H1 (cell line): ENCODE measurements around the gene NANOS3. TPM values are rescaled to one million over a fixed set of nuclear protein-coding genes. Genes with fewer than 3 reads are reported as not detected.

Experiments used
- BACH1 ChIP-seq: IDR thresholded peaks from 2 replicates; pipeline ENCODE4 v1.6.1; 2012; ENCODE audit warnings: low read length, improper control_type of control experiment
- CEBPB ChIP-seq: IDR thresholded peaks from 2 replicates; pipeline ENCODE4 v1.6.1; 2012; ENCODE audit warnings: low read depth, low read length
- EGR1 ChIP-seq: IDR thresholded peaks from 2 replicates; pipeline ENCODE4 v1.6.1; 2011; ENCODE audit warnings: low read depth, low read length, borderline replicate concordance
- EP300 ChIP-seq, 2 experiments: IDR thresholded peaks; 1 replicate in 1 of 2; 2 replicates in 1 of 2; pipeline ENCODE4 v1.6.1; 2011 to 2012; ENCODE audit warnings: low read depth in 2 of 2, low read length in 2 of 2, mild to moderate bottlenecking in 2 of 2, borderline replicate concordance in 1 of 2, inconsistent platforms in 1 of 2, moderate library complexity in 1 of 2
- KDM5A ChIP-seq: fragments of 200-600 bp; IDR thresholded peaks from 2 replicates; pipeline ENCODE4 v1.7.1; 2012; ENCODE audit warnings: mild to moderate bottlenecking, low read length, inconsistent platforms, mixed read lengths
- NRF1 ChIP-seq: IDR thresholded peaks from 2 replicates; pipeline ENCODE4 v1.6.1; 2011; ENCODE audit warnings: mild to moderate bottlenecking, low read depth, low read length, improper control_type of control experiment
- RFX5 ChIP-seq: IDR thresholded peaks from 2 replicates; pipeline ENCODE4 v1.6.1; 2011; ENCODE audit warnings: low read depth, low read length, improper control_type of control experiment, borderline replicate concordance
- TCF12 ChIP-seq: IDR thresholded peaks from 2 replicates; pipeline ENCODE4 v1.6.1; 2011; ENCODE audit warnings: low read depth, mild to moderate bottlenecking, low read length
- TEAD4 ChIP-seq: IDR thresholded peaks from 2 replicates; pipeline ENCODE4 v1.6.1; 2012; ENCODE audit warnings: low read depth, low read length, inconsistent platforms, mixed read lengths
- polyA plus RNA-seq, 7 experiments: library from polyadenylated mRNA; depleted of rRNA in 3 of 7; stranded (reverse) in 5 of 7; unstranded in 2 of 7; fragments of >200 nt in 5 of 7; fragments of 200-250 nt in 2 of 7; gene quantifications; 1 replicate in 5 of 7; 2 replicates in 1 of 7; 4 replicates in 1 of 7; pipeline versions ENCODE4 v1.2.1 to v1.2.3, GENCODE V29; 2011 to 2013; ENCODE audit warnings: missing spikeins in 2 of 7, mixed read lengths in 2 of 7
- total RNA-seq: library from RNA; stranded (reverse); fragmentation: NEBNext Ultra II Directional; extraction: Animal tissue kit (Norgen Biotek cat#: 25700); gene quantifications from 2 replicates; pipeline ENCODE4 v1.2.1, GENCODE V29; 2021
- TF ChIP-seq, protein P1 (sequence below): IDR thresholded peaks from 2 replicates; pipeline ENCODE4 v1.6.1; 2012; ENCODE audit warnings: low read length, inconsistent platforms
- TF ChIP-seq, protein P2 (sequence below): IDR thresholded peaks from 2 replicates; pipeline ENCODE4 v1.6.1; 2012; ENCODE audit warnings: inconsistent platforms
- TF ChIP-seq, protein P3 (sequence below), 3 experiments: IDR thresholded peaks; 1 replicate in 2 of 3; 2 replicates in 1 of 3; pipeline versions ENCODE4 v1.5.1 to v1.6.1; 2011; ENCODE audit warnings: low read length in 3 of 3, mild to moderate bottlenecking in 3 of 3, inconsistent platforms in 2 of 3, low read depth in 1 of 3, moderate library complexity in 1 of 3; ENCODE audit not compliant: insufficient read depth in 1 of 3; ENCODE audit errors: control extremely low read depth in 1 of 3

Gene NANOS3
- total and polyA plus RNA-seq, 2 of the 8 experiments (the other 6 are each of a cell fraction or from before 2014, with no cell fraction given), result 0.62 TPM; not detected in 1

DNA sequence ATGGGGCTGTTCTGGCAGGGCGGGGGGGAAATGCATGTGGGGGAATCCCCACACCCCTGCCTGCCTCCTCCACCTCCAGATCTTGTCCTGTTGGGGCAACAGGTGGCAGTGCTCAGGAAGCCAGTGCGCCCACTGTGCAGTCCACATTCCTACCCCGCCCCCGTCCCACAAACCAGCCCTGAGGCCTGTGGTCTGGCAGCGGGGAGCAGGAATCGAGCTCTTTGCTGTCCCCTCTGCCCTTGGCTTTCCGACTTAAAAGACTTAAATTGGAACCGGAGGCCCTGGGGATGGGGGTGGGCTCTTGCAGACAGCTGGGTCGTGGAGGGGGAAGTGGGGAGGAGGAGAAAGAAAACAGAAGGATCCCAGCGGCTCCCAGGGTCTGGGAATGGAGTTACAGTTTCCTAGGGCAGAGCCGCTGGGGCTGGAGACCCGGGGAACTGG lies 4.3 kb downstream of the NANOS3 start (continued):
- TF ChIP-seq, protein P1, sequence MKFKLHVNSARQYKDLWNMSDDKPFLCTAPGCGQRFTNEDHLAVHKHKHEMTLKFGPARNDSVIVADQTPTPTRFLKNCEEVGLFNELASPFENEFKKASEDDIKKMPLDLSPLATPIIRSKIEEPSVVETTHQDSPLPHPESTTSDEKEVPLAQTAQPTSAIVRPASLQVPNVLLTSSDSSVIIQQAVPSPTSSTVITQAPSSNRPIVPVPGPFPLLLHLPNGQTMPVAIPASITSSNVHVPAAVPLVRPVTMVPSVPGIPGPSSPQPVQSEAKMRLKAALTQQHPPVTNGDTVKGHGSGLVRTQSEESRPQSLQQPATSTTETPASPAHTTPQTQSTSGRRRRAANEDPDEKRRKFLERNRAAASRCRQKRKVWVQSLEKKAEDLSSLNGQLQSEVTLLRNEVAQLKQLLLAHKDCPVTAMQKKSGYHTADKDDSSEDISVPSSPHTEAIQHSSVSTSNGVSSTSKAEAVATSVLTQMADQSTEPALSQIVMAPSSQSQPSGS, result no peak
- TF ChIP-seq NRF1 (no peak), EP300 (IDR thresholded peaks at IDR 0.05; ENCODE audit: borderline replicate concordance in 1 of 2, low read depth in 2 of 2, low read length in 2 of 2) (peak in 1 of 2 experiments; percentile 58; a peak in 1 of 3 replicates), TEAD4 (peak; percentile 91), KDM5A (no peak), TCF12 (peak; percentile 87; the same call in 1 of the 2 replicates), CEBPB (no peak), EGR1 (peak; percentile 67; the same call in 1 of the 2 replicates), RFX5 (no peak), BACH1 (peak; percentile 49; the same call in 1 of the 2 replicates)
- TF ChIP-seq, protein P2, sequence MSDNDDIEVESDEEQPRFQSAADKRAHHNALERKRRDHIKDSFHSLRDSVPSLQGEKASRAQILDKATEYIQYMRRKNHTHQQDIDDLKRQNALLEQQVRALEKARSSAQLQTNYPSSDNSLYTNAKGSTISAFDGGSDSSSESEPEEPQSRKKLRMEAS, result no peak
- TF ChIP-seq, protein P3, sequence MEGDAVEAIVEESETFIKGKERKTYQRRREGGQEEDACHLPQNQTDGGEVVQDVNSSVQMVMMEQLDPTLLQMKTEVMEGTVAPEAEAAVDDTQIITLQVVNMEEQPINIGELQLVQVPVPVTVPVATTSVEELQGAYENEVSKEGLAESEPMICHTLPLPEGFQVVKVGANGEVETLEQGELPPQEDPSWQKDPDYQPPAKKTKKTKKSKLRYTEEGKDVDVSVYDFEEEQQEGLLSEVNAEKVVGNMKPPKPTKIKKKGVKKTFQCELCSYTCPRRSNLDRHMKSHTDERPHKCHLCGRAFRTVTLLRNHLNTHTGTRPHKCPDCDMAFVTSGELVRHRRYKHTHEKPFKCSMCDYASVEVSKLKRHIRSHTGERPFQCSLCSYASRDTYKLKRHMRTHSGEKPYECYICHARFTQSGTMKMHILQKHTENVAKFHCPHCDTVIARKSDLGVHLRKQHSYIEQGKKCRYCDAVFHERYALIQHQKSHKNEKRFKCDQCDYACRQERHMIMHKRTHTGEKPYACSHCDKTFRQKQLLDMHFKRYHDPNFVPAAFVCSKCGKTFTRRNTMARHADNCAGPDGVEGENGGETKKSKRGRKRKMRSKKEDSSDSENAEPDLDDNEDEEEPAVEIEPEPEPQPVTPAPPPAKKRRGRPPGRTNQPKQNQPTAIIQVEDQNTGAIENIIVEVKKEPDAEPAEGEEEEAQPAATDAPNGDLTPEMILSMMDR (IDR thresholded peaks at IDR 0.05; ENCODE audit: control extremely low read depth in 1 of 3, insufficient read depth in 1 of 3, low read depth in 1 of 3, low read length in 3 of 3), result peak in 2 of 3 experiments; percentile 32 to 33; a peak in 2 of 4 replicates
